Measurements from ENCODE around the gene CALD1.

CALD1 gene

GRCh38 chr7:134782121-134782623 is 2.7 kb downstream of the CALD1 start:
- POLR2A ChIA-PET = no interaction called here
- no peak overlapping the region for H3K4me3 ChIP-seq (ENCODE audit: low read depth, low read length)
- H3K27ac ChIP-seq (ENCODE audit: extremely low read depth, low read depth, low read length) = no peak overlapping the region
- CTCF ChIA-PET = interaction anchor here (0.6 kb wide), 2 partner anchors 62 to 665 kb away, joined by 3 to 5 read pairs; no protein-coding TSS in a partner anchor
- no peaks in the 10 kb centered on the region for H3K9me3 ChIP-seq (ENCODE audit: control insufficient read depth, insufficient read depth, low read depth, low read length)
- no peaks in the 10 kb centered on the region for H3K36me3 ChIP-seq (ENCODE audit: control insufficient read depth in 2 of 2, insufficient read depth in 1 of 2, low read length in 2 of 2)
- H3K4me1 ChIP-seq (ENCODE audit: control insufficient read depth, insufficient read depth, low read length) = 0 out of 2 replicates have a peak, but pooled peaks cover 3% of the 10 kb centered on the region
- TF ChIP-seq AEBP2 (tag by site-specific recombination; IDR thresholded peaks at IDR 0.05; ENCODE audit: borderline replicate concordance) (no peak), ZNF202 (tag by site-specific recombination; IDR thresholded peaks at IDR 0.05; ENCODE audit: borderline replicate concordance) (no peak), ZNF146 (tag by site-specific recombination; IDR thresholded peaks at IDR 0.05) (no peak), HOXC10 (CRISPR knock-in tag; IDR thresholded peaks at IDR 0.05) (no peak), ZNF561 (tag by site-specific recombination; IDR thresholded peaks at IDR 0.05; ENCODE audit: borderline replicate concordance) (no peak), ZNF341 (tag by site-specific recombination; IDR thresholded peaks at IDR 0.05; ENCODE audit: low read depth) (no peak), ZNF394 (tag by site-specific recombination; IDR thresholded peaks at IDR 0.05; ENCODE audit: borderline replicate concordance) (no peak), ZNF354C (tag by site-specific recombination; IDR thresholded peaks at IDR 0.05; ENCODE audit: borderline replicate concordance, low read depth) (no peak), KLF16 (tag by site-specific recombination; IDR thresholded peaks at IDR 0.05) (no peak), ZSCAN16 (tag by site-specific recombination; IDR thresholded peaks at IDR 0.05) (no peak), ZNF2 (tag by site-specific recombination; IDR thresholded peaks at IDR 0.05) (no peak)
- TF ChIP-seq, protein P1, sequence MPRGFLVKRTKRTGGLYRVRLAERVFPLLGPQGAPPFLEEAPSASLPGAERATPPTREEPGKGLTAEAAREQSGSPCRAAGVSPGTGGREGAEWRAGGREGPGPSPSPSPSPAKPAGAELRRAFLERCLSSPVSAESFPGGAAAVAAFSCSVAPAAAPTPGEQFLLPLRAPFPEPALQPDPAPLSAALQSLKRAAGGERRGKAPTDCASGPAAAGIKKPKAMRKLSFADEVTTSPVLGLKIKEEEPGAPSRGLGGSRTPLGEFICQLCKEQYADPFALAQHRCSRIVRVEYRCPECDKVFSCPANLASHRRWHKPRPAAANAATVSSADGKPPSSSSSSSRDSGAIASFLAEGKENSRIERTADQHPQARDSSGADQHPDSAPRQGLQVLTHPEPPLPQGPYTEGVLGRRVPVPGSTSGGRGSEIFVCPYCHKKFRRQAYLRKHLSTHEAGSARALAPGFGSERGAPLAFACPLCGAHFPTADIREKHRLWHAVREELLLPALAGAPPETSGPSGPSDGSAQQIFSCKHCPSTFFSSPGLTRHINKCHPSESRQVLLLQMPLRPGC (tag by site-specific recombination; IDR thresholded peaks at IDR 0.05) = no peak
- TF ChIP-seq, protein P2, sequence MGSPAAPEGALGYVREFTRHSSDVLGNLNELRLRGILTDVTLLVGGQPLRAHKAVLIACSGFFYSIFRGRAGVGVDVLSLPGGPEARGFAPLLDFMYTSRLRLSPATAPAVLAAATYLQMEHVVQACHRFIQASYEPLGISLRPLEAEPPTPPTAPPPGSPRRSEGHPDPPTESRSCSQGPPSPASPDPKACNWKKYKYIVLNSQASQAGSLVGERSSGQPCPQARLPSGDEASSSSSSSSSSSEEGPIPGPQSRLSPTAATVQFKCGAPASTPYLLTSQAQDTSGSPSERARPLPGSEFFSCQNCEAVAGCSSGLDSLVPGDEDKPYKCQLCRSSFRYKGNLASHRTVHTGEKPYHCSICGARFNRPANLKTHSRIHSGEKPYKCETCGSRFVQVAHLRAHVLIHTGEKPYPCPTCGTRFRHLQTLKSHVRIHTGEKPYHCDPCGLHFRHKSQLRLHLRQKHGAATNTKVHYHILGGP (tag by site-specific recombination; IDR thresholded peaks at IDR 0.05) = no peak
- TF ChIP-seq, protein P3, sequence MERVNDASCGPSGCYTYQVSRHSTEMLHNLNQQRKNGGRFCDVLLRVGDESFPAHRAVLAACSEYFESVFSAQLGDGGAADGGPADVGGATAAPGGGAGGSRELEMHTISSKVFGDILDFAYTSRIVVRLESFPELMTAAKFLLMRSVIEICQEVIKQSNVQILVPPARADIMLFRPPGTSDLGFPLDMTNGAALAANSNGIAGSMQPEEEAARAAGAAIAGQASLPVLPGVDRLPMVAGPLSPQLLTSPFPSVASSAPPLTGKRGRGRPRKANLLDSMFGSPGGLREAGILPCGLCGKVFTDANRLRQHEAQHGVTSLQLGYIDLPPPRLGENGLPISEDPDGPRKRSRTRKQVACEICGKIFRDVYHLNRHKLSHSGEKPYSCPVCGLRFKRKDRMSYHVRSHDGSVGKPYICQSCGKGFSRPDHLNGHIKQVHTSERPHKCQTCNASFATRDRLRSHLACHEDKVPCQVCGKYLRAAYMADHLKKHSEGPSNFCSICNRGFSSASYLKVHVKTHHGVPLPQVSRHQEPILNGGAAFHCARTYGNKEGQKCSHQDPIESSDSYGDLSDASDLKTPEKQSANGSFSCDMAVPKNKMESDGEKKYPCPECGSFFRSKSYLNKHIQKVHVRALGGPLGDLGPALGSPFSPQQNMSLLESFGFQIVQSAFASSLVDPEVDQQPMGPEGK (tag by site-specific recombination; IDR thresholded peaks at IDR 0.05) = no peak
- TF ChIP-seq, protein P4, sequence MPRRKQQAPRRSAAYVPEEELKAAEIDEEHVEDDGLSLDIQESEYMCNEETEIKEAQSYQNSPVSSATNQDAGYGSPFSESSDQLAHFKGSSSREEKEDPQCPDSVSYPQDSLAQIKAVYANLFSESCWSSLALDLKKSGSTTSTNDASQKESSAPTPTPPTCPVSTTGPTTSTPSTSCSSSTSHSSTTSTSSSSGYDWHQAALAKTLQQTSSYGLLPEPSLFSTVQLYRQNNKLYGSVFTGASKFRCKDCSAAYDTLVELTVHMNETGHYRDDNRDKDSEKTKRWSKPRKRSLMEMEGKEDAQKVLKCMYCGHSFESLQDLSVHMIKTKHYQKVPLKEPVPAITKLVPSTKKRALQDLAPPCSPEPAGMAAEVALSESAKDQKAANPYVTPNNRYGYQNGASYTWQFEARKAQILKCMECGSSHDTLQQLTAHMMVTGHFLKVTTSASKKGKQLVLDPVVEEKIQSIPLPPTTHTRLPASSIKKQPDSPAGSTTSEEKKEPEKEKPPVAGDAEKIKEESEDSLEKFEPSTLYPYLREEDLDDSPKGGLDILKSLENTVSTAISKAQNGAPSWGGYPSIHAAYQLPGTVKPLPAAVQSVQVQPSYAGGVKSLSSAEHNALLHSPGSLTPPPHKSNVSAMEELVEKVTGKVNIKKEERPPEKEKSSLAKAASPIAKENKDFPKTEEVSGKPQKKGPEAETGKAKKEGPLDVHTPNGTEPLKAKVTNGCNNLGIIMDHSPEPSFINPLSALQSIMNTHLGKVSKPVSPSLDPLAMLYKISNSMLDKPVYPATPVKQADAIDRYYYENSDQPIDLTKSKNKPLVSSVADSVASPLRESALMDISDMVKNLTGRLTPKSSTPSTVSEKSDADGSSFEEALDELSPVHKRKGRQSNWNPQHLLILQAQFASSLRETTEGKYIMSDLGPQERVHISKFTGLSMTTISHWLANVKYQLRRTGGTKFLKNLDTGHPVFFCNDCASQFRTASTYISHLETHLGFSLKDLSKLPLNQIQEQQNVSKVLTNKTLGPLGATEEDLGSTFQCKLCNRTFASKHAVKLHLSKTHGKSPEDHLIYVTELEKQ (tag by site-specific recombination; IDR thresholded peaks at IDR 0.05; ENCODE audit: borderline replicate concordance) = no peak

All from HEK293 (cell line).